HEK293 (cell line): Measurements from ENCODE around the gene SEC61G.

Source experiments
- CTCF ChIP-seq: fragments of 450-650 bp; formaldehyde crosslinking; IDR thresholded peaks from 2 replicates; pipeline ENCODE4 v1.5.1; 2016; ENCODE audit warnings: missing biosample characterization, missing genetic modification characterization
- SCRT1 ChIP-seq: fragments of 450-650 bp; formaldehyde crosslinking; IDR thresholded peaks from 2 replicates; pipeline ENCODE4 v1.5.1; 2016; ENCODE audit warnings: missing biosample characterization, missing genetic modification characterization, borderline replicate concordance
- ZBTB26 ChIP-seq: fragments of 450-650 bp; formaldehyde crosslinking; optimal IDR thresholded peaks from 2 replicates; pipeline ENCODE3; 2016; ENCODE audit warnings: missing biosample characterization, mild to moderate bottlenecking, missing genetic modification characterization
- ZNF707 ChIP-seq: fragments of 450-650 bp; formaldehyde crosslinking; IDR thresholded peaks from 2 replicates; pipeline ENCODE4 v1.5.1; 2016; ENCODE audit warnings: missing biosample characterization, missing genetic modification characterization

GRCh38 chr7:54792383-54792782 lies 33.4 kb upstream of the SEC61G start:
- TF ChIP-seq ZBTB26 (tag by site-specific recombination): no peak
- TF ChIP-seq ZNF707 (tag by site-specific recombination): no peak
- TF ChIP-seq CTCF (tag by site-specific recombination): no peak
- no peak for TF ChIP-seq SCRT1 (tag by site-specific recombination)
